SK-N-SH (cell line): ENCODE results near the gene IKZF1. TPM values are rescaled to one million over a fixed set of nuclear protein-coding genes. Genes with fewer than 3 reads are reported as not detected.
"Not testable (repeated sequence)": the region's sequence is repeated elsewhere in the genome, so short reads cannot be mapped to it uniquely, and the experiment has no call there.

Experiments used
- CTCF ChIA-PET: fragments of 300-600, 350-600 bp; formaldehyde crosslinking; extraction: SDS; loops from one replicate; lab custom pipeline; 2021; lab: Yijun Ruan, JAX
- POLR2A ChIA-PET: fragments of 350-600 bp; sonication (Branson Sonifier 250); formaldehyde crosslinking; extraction: SDS; loops from one replicate; lab custom pipeline; 2020; ENCODE audit warnings: antibody characterized with exemption, inconsistent platforms; lab: Yijun Ruan, JAX
- DNase-seq: peaks from one replicate; pipeline ENCODE4 v3.0.0; 2012
- H2AFZ ChIP-seq: fragments of 200-600 bp; sonication (generic); 2 replicates; pipeline ENCODE4 v1.8.1; 2016; ENCODE audit warnings: antibody characterized with exemption, mild to moderate bottlenecking, low read depth
- H3F3A ChIP-seq: fragments of 200-600 bp; sonication (generic); replicated peaks from 2 replicates; pipeline ENCODE3; 2016; ENCODE audit warnings: antibody characterized with exemption, mild to moderate bottlenecking; ENCODE audit not compliant: insufficient read depth
- H3K27ac ChIP-seq, 2 experiments: fragments of 200-500 bp in 1 of 2; fragments of 200-600 bp in 1 of 2; sonication (Bioruptor generic) in 1 of 2; sonication (generic), shearing (Covaris generic) in 1 of 2; 2 replicates each; pipeline versions ENCODE4 v1.5.1 to v1.6.1; 2014 to 2016; ENCODE audit warnings: low read depth in 2 of 2, inconsistent platforms in 1 of 2, low read length in 1 of 2, mild to moderate bottlenecking in 1 of 2, mixed read lengths in 1 of 2
- H3K27me3 ChIP-seq: fragments of 200-600 bp; sonication (generic), shearing (Covaris generic); 2 replicates; pipeline ENCODE4 v1.6.1; 2016; ENCODE audit warnings: mixed run types; ENCODE audit not compliant: insufficient read depth
- H3K36me3 ChIP-seq, 2 experiments: fragments of 200-500 bp in 1 of 2; fragments of 200-600 bp in 1 of 2; sonication (Bioruptor generic) in 1 of 2; sonication (generic) in 1 of 2; replicated peaks in 1 of 2; 2 replicates each; pipeline versions ENCODE3 to v1.5.1; 2014 to 2016; ENCODE audit warnings: low read length in 1 of 2, mild to moderate bottlenecking in 1 of 2; ENCODE audit not compliant: insufficient read depth in 2 of 2, control insufficient read depth in 1 of 2
- H3K4me1 ChIP-seq, 2 experiments: fragments of 200-500 bp in 1 of 2; fragments of 200-600 bp in 1 of 2; sonication (Bioruptor generic) in 1 of 2; sonication (generic), shearing (Covaris generic) in 1 of 2; 2 replicates each; pipeline versions ENCODE4 v1.5.1 to v1.6.1; 2014 to 2016; ENCODE audit warnings: low read depth in 1 of 2, low read length in 1 of 2, mixed run types in 1 of 2; ENCODE audit not compliant: insufficient read depth in 2 of 2, control insufficient read depth in 1 of 2
- H3K4me2 ChIP-seq: fragments of 200-600 bp; sonication (generic), shearing (Covaris generic); 2 replicates; pipeline ENCODE4 v1.6.1; 2017; ENCODE audit warnings: mixed run types
- H3K4me3 ChIP-seq, 2 experiments: fragments of 200-500 bp in 1 of 2; fragments of 200-600 bp in 1 of 2; sonication (Bioruptor generic) in 1 of 2; sonication (generic), shearing (Covaris generic) in 1 of 2; 2 replicates each; pipeline versions ENCODE4 v1.5.1 to v1.8.1; 2014 to 2016; ENCODE audit warnings: low read depth in 2 of 2, inconsistent platforms in 1 of 2, low read length in 1 of 2, mild to moderate bottlenecking in 1 of 2, mixed read lengths in 1 of 2, moderate library complexity in 1 of 2
- H3K79me2 ChIP-seq: fragments of 200-600 bp; sonication (generic); 2 replicates; pipeline ENCODE4 v1.8.1; 2017; ENCODE audit warnings: mild to moderate bottlenecking; ENCODE audit not compliant: insufficient read depth
- H3K9ac ChIP-seq: fragments of 200-600 bp; sonication (generic); 2 replicates; pipeline ENCODE4 v1.6.1; 2017; ENCODE audit warnings: mixed run types
- H3K9me2 ChIP-seq: fragments of 200-600 bp; sonication (generic); 2 replicates; pipeline ENCODE4 v1.6.1; 2017; ENCODE audit warnings: mixed run types
- H3K9me3 ChIP-seq: fragments of 200-600 bp; sonication (generic); 2 replicates; pipeline ENCODE4 v1.6.1; 2017; ENCODE audit warnings: mixed run types, mild to moderate bottlenecking, moderate library complexity
- H4K20me1 ChIP-seq: fragments of 200-600 bp; sonication (generic); 2 replicates; pipeline ENCODE4 v1.6.1; 2017; ENCODE audit warnings: mild to moderate bottlenecking, mixed run types; ENCODE audit not compliant: insufficient read depth
- ELF1 ChIP-seq: IDR thresholded peaks from 2 replicates; pipeline ENCODE4 v1.4.0; 2012
- EP300 ChIP-seq, 2 experiments: IDR thresholded peaks; 2 replicates each; pipeline versions ENCODE4 v1.4.0 to v1.6.1; 2012; ENCODE audit warnings: borderline replicate concordance in 1 of 2, low read depth in 1 of 2, low read length in 1 of 2
- EZH2phosphoT487 ChIP-seq: fragments of 200-600 bp; sonication (generic); IDR thresholded peaks from 2 replicates; pipeline ENCODE4 v1.6.1; 2017; ENCODE audit warnings: low read depth, mixed run types, mild to moderate bottlenecking, antibody characterized with exemption, moderate library complexity, borderline replicate concordance
- FOXJ3 ChIP-seq: sonication (generic); formaldehyde crosslinking; IDR thresholded peaks from 2 replicates; pipeline ENCODE4 v1.5.1; 2020; ENCODE audit warnings: mild to moderate bottlenecking, missing genetic modification reagents
- GABPA ChIP-seq: IDR thresholded peaks from 2 replicates; pipeline ENCODE4 v1.4.0; 2012; ENCODE audit warnings: low read depth, mild to moderate bottlenecking
- IRF3 ChIP-seq: fragments of 150-350 bp; IDR thresholded peaks from 2 replicates; pipeline ENCODE4 v1.6.1; 2016; ENCODE audit warnings: mild to moderate bottlenecking, low read depth, low read length
- MEF2A ChIP-seq: IDR thresholded peaks from 2 replicates; pipeline ENCODE4 v1.4.0; 2012; ENCODE audit warnings: low read depth, borderline replicate concordance
- PBX3 ChIP-seq: IDR thresholded peaks from 2 replicates; pipeline ENCODE4; 2012
- RAD21 ChIP-seq: IDR thresholded peaks from 2 replicates; pipeline ENCODE4 v1.6.1; 2012; ENCODE audit warnings: mild to moderate bottlenecking, low read length
- RCOR1 ChIP-seq: fragments of 150-350 bp; IDR thresholded peaks from 2 replicates; pipeline ENCODE4 v1.6.1; 2017; ENCODE audit warnings: antibody characterized with exemption, low read length
- RFX5 ChIP-seq: IDR thresholded peaks from 2 replicates; pipeline ENCODE4 v1.6.1; 2012; ENCODE audit warnings: mild to moderate bottlenecking, improper control_type of control experiment, low read length
- RXRA ChIP-seq: IDR thresholded peaks from 2 replicates; pipeline ENCODE4 v1.4.0; 2012; ENCODE audit warnings: low read depth, mild to moderate bottlenecking, borderline replicate concordance
- SMC3 ChIP-seq: IDR thresholded peaks from 2 replicates; pipeline ENCODE4 v1.6.1; 2012; ENCODE audit warnings: low read depth, low read length, improper control_type of control experiment
- TAF1 ChIP-seq: IDR thresholded peaks from 2 replicates; pipeline ENCODE4 v1.6.1; 2012; ENCODE audit warnings: low read depth, mild to moderate bottlenecking, low read length, moderate library complexity, borderline replicate concordance
- TEAD4 ChIP-seq: IDR thresholded peaks from 2 replicates; pipeline ENCODE4 v1.4.0; 2012; ENCODE audit warnings: mild to moderate bottlenecking, borderline replicate concordance; ENCODE audit not compliant: insufficient read depth
- YY1 ChIP-seq: IDR thresholded peaks from 2 replicates; pipeline ENCODE4 v1.4.0; 2012; ENCODE audit warnings: low read depth, mild to moderate bottlenecking
- whole genome bisulfite sequencing: methylation state at CpG from one replicate; pipeline ENCODE4 v1.1.6; 2017; ENCODE audit warnings: low lambda C conversion rate; 5-methylcytosine and 5-hydroxymethylcytosine counted together
- polyA plus RNA-seq, 3 experiments: library from polyadenylated mRNA; depleted of rRNA; stranded (reverse); fragments of >200 nt; gene quantifications; 2 replicates each; pipeline ENCODE4 v1.2.3, GENCODE V29; 2012

IKZF1 gene
- polyA plus RNA-seq, 1 of the 3 experiments (the other 2 are of a cell fraction), result not detected

- Histone ChIP-seq H3K4me1 (peaks cover 4 to 22% of the 10 kb centered on the region in 2 experiments; a peak in 2 of 4 replicates), H3K4me3 (no peak overlapping the region), H2AFZ (no peak overlapping the region), H3K9me3 (no peaks in the 10 kb centered on the region; the same call in 1 of the 2 replicates), H3K9me2 (no peaks in the 10 kb centered on the region), H3K79me2 (no peaks in the 10 kb centered on the region), H3K9ac (no peak overlapping the region), H3F3A (no peaks in the 10 kb centered on the region), H3K27ac (no peak overlapping the region), H4K20me1 (no peaks in the 10 kb centered on the region), H3K27me3 (no peaks in the 10 kb centered on the region), H3K36me3 (no peaks in the 10 kb centered on the region), H3K4me2 (no peak overlapping the region)
- 63% methylated on average over 15 of the region's 15 CpGs for WGBS
- DNase-seq, result no peak
- CTCF ChIA-PET, result interaction anchor here (0.7 to 2.2 kb wide), 9 partner anchors 9 to 132 kb away, joined by 3 to 15 read pairs (median 5); no protein-coding TSS in a partner anchor
- no peak for TF ChIP-seq IRF3
- no peak for TF ChIP-seq ELF1
- no peak for TF ChIP-seq TAF1
- no peak for TF ChIP-seq GABPA
- no peak for TF ChIP-seq EZH2phosphoT487
- TF ChIP-seq RCOR1, result no peak
- TF ChIP-seq YY1, result no peak
- TF ChIP-seq RXRA, result no peak
- TF ChIP-seq FOXJ3 (CRISPR knock-in tag), result no peak
- TF ChIP-seq RFX5, result no peak
- no peak for TF ChIP-seq SMC3
- no peak for TF ChIP-seq EP300 (IDR thresholded peaks at IDR 0.05; ENCODE audit: borderline replicate concordance in 1 of 2, low read depth in 1 of 2, low read length in 1 of 2)
- no peak for TF ChIP-seq RAD21
- no peak for TF ChIP-seq TEAD4
- no peak for TF ChIP-seq PBX3
- no peak for TF ChIP-seq MEF2A
- POLR2A ChIA-PET, result interaction anchor here (1.6 kb wide), 1 partner anchor 10 kb away, joined by 5 read pairs; no protein-coding TSS in a partner anchor
Measured at GRCh38 chr7:50336894-50337703, 32.6 kb downstream of the IKZF1 start.

- H2AFZ ChIP-seq, H3K79me2 ChIP-seq, H3K9me2 ChIP-seq, H3K27me3 ChIP-seq, H3K9ac ChIP-seq, H3K4me3 ChIP-seq, H3K9me3 ChIP-seq, DNase-seq, H3K36me3 ChIP-seq, POLR2A ChIA-PET, H3K4me2 ChIP-seq, H4K20me1 ChIP-seq, H3K27ac ChIP-seq, H3F3A ChIP-seq: not testable (repeated sequence)
- 59% methylated on average over 7 of the region's 7 CpGs for WGBS
- CTCF ChIA-PET, result interaction anchor here (1.2 kb wide), 1 partner anchor 12 kb away, joined by 5 read pairs; no protein-coding TSS in a partner anchor
- peaks cover 0 to 17% of the 10 kb centered on the region in 2 experiments; a peak in 1 of 4 replicates for H3K4me1 ChIP-seq
Measured at GRCh38 chr7:50339472-50339871, 35.0 kb downstream of the IKZF1 start.
